IMR-90 (cell line): Measurements from ENCODE around the gene EYS. TPM values are rescaled to one million over a fixed set of nuclear protein-coding genes. Genes with fewer than 3 reads are reported as not detected.

ENCODE experiments used
- ATAC-seq: fragments of 200-7000 bp; cut with Tn5 transposase; 2 replicates; pipeline ENCODE4 v1.9.1; 2020; ENCODE audit warnings: low read depth, mild to moderate bottlenecking, moderate library complexity
- BruUV-seq: library from RNA; stranded (reverse); fragments of 400-500 nt; replicated peaks from 2 replicates; lab custom pipeline; 2021; lab: Mats Ljungman, UMichigan
- CTCF ChIA-PET: fragments of 300-600 bp; formaldehyde crosslinking; extraction: SDS; loops from one replicate; lab custom pipeline; 2021; ENCODE audit warnings: antibody characterized with exemption; lab: Yijun Ruan, JAX
- POLR2A ChIA-PET: fragments of 300-600 bp; sonication (Branson Sonifier 250); formaldehyde crosslinking; loops from one replicate; lab custom pipeline; 2022; ENCODE audit warnings: antibody characterized with exemption; ENCODE audit not compliant: unreplicated experiment; lab: Charles Lee
- DNase-seq: peaks from one replicate; pipeline ENCODE4 v3.0.0; 2013
- H2AFZ ChIP-seq: replicated peaks from 2 replicates; pipeline ENCODE3; 2013; ENCODE audit warnings: low read length, mild to moderate bottlenecking; ENCODE audit not compliant: poor library complexity
- H2AK5ac ChIP-seq: 2 replicates; pipeline ENCODE4 v1.6.1; 2013; ENCODE audit warnings: low read depth, low read length, inconsistent platforms
- H2AK9ac ChIP-seq: replicated peaks from 2 replicates; pipeline ENCODE3; 2013; ENCODE audit warnings: mild to moderate bottlenecking, low read depth, low read length, moderate library complexity; ENCODE audit not compliant: poor library complexity
- H2BK120ac ChIP-seq: 2 replicates; pipeline ENCODE4 v1.6.1; 2013; ENCODE audit warnings: low read depth, low read length, inconsistent platforms
- H2BK15ac ChIP-seq: 3 replicates; pipeline ENCODE4 v1.6.1; 2013; ENCODE audit warnings: low read depth, low read length, inconsistent platforms
- H2BK20ac ChIP-seq: 2 replicates; pipeline ENCODE4 v1.6.1; 2013; ENCODE audit warnings: low read depth, mild to moderate bottlenecking, inconsistent platforms, low read length, moderate library complexity
- H2BK5ac ChIP-seq: 2 replicates; pipeline ENCODE4 v1.6.1; 2013; ENCODE audit warnings: mild to moderate bottlenecking, low read depth, low read length, inconsistent platforms; ENCODE audit not compliant: poor library complexity, severe bottlenecking
- H3K14ac ChIP-seq: replicated peaks from 2 replicates; pipeline ENCODE4 v1.6.1; 2013; ENCODE audit warnings: low read depth, low read length, inconsistent platforms
- H3K18ac ChIP-seq: 2 replicates; pipeline ENCODE4 v1.6.1; 2013; ENCODE audit warnings: low read depth, low read length, control low read depth
- H3K23ac ChIP-seq: 2 replicates; pipeline ENCODE4 v1.6.1; 2013; ENCODE audit warnings: low read depth, low read length, inconsistent platforms
- H3K27ac ChIP-seq: 2 replicates; pipeline ENCODE4 v1.5.1; 2013; ENCODE audit warnings: mild to moderate bottlenecking, control low read depth, low read length; ENCODE audit not compliant: insufficient read depth
- H3K27me3 ChIP-seq: 2 replicates; pipeline ENCODE4 v1.6.1; 2013; ENCODE audit warnings: low read length; ENCODE audit not compliant: control insufficient read depth, insufficient read depth
- H3K36me3 ChIP-seq: 2 replicates; pipeline ENCODE4 v1.6.1; 2013; ENCODE audit warnings: low read length, mixed read lengths; ENCODE audit not compliant: control insufficient read depth, insufficient read depth
- H3K4ac ChIP-seq: 2 replicates; pipeline ENCODE4 v1.6.1; 2013; ENCODE audit warnings: low read depth, low read length, inconsistent platforms
- H3K4me1 ChIP-seq: 2 replicates; pipeline ENCODE4 v1.6.1; 2013; ENCODE audit warnings: low read length, mixed read lengths; ENCODE audit not compliant: control insufficient read depth, insufficient read depth
- H3K4me2 ChIP-seq: 2 replicates; pipeline ENCODE4 v1.6.1; 2013; ENCODE audit warnings: low read depth, mild to moderate bottlenecking, control low read depth, low read length, moderate library complexity
- H3K4me3 ChIP-seq: 2 replicates; pipeline ENCODE4 v1.5.1; 2013; ENCODE audit warnings: low read depth, mild to moderate bottlenecking, control low read depth, low read length, moderate library complexity; ENCODE audit not compliant: insufficient read depth
- H3K56ac ChIP-seq: 2 replicates; pipeline ENCODE4 v1.6.1; 2013; ENCODE audit warnings: low read length, inconsistent platforms; ENCODE audit not compliant: insufficient read depth; ENCODE audit errors: extremely low read depth
- H3K79me1 ChIP-seq, 2 experiments: 2 replicates each; pipeline ENCODE4 v1.6.1; 2013; ENCODE audit warnings: low read length in 2 of 2, inconsistent platforms in 1 of 2, low read depth in 1 of 2
- H3K9ac ChIP-seq: 2 replicates; pipeline ENCODE4 v1.6.1; 2013; ENCODE audit warnings: low read depth, low read length, control low read depth
- H3K9me1 ChIP-seq: 2 replicates; pipeline ENCODE4 v1.6.1; 2013; ENCODE audit warnings: low read length, inconsistent platforms; ENCODE audit not compliant: insufficient read depth
- H3K9me3 ChIP-seq: 2 replicates; pipeline ENCODE4 v1.6.1; 2013; ENCODE audit warnings: low read length; ENCODE audit not compliant: control insufficient read depth, insufficient read depth
- H4K20me1 ChIP-seq: 2 replicates; pipeline ENCODE4 v1.6.1; 2013; ENCODE audit warnings: low read length, inconsistent platforms; ENCODE audit not compliant: insufficient read depth
- H4K5ac ChIP-seq: 2 replicates; pipeline ENCODE4 v1.6.1; 2013; ENCODE audit warnings: mild to moderate bottlenecking, low read depth, low read length, control low read depth
- H4K8ac ChIP-seq, 2 experiments: 2 replicates each; pipeline ENCODE4 v1.6.1; 2013; ENCODE audit warnings: low read depth in 2 of 2, low read length in 2 of 2, control low read depth in 1 of 2, inconsistent platforms in 1 of 2
- H4K91ac ChIP-seq: 2 replicates; pipeline ENCODE4 v1.6.1; 2013; ENCODE audit warnings: low read depth, low read length, inconsistent platforms; ENCODE audit not compliant: insufficient read depth
- CTCF ChIP-seq: conservative IDR thresholded peaks from 2 replicates; pipeline ENCODE4 v1.5.1; 2012; ENCODE audit warnings: mild to moderate bottlenecking, low read depth, low read length, improper control_type of control experiment
- MXI1 ChIP-seq: IDR thresholded peaks from 2 replicates; pipeline ENCODE4 v1.6.1; 2012; ENCODE audit warnings: low read depth, mild to moderate bottlenecking, low read length, moderate library complexity, borderline replicate concordance
- RCOR1 ChIP-seq: IDR thresholded peaks from 2 replicates; pipeline ENCODE4 v1.6.1; 2012; ENCODE audit warnings: mild to moderate bottlenecking, low read length, improper control_type of control experiment; ENCODE audit not compliant: insufficient replicate concordance
- RFX5 ChIP-seq: IDR thresholded peaks from 2 replicates; pipeline ENCODE4 v1.8.0; 2012; ENCODE audit warnings: low read depth, mild to moderate bottlenecking, low read length, moderate library complexity
- USF2 ChIP-seq: fragments of 150-350 bp; IDR thresholded peaks from 2 replicates; pipeline ENCODE4 v1.6.1; 2017; ENCODE audit warnings: mild to moderate bottlenecking, antibody characterized with exemption, low read length, low read depth
- WGBS, 2 experiments: methylation state at CpG; one replicate each; pipeline versions ENCODE4 v1.1.5 to v1.1.7; 2013; ENCODE audit warnings: missing lambda C conversion rate in 2 of 2; ENCODE audit not compliant: insufficient read length in 1 of 2; ENCODE audit errors: extremely low coverage in 2 of 2; 5-methylcytosine and 5-hydroxymethylcytosine counted together
- dilution Hi-C: fragments of 300-500 bp; cut with HindIII; formaldehyde crosslinking; loops from one replicate; pipeline ENCODE4 v1.14.3; 2018; ENCODE audit warnings: low sequenced_read_pairs; ENCODE audit not compliant: unreplicated experiment
- in situ Hi-C: fragments of 300-500 bp; cut with MboI; formaldehyde crosslinking; loops from 3 replicates; pipeline ENCODE4 v1.14.3; 2019; ENCODE audit warnings: low sequenced_read_pairs, inconsistent platforms, mixed read lengths
- intact Hi-C: fragments of 100-400 bp; cut with micrococcal nuclease; formaldehyde crosslinking; loops from 2 replicates; pipeline ENCODE4 v1.10.0; 2022
- polyA plus RNA-seq, 3 experiments: library from polyadenylated mRNA; depleted of rRNA; stranded (reverse); fragments of >200 nt; gene quantifications; 2 replicates each; pipeline ENCODE4 v1.2.3, GENCODE V29; 2012; ENCODE audit warnings: low replicate concordance in 1 of 3
- total RNA-seq: library from RNA; depleted of rRNA; stranded (reverse); fragments of >200 nt; gene quantifications from 2 replicates; pipeline ENCODE4 v1.2.3, GENCODE V29; 2012

Gene EYS
- total and polyA plus RNA-seq, 2 of the 4 experiments (the other 2 are of a cell fraction): under 0.01 TPM; not detected in 1

GRCh38 chr6:63947792-63948529, 1759.1 kb downstream of the EYS start:
- H3K56ac ChIP-seq: no peak overlapping the region
- H3K9me3 ChIP-seq: no peaks in the 10 kb centered on the region
- no CpG with 5 or more reads among the region's 3 CpGs for WGBS, 2 experiments
- CTCF ChIA-PET: no interaction called here
- intact Hi-C loops: no loop called here
- no peak overlapping the region for H3K27ac ChIP-seq
- H3K4me1 ChIP-seq: no peaks in the 10 kb centered on the region
- H4K91ac ChIP-seq: no peak overlapping the region
- POLR2A ChIA-PET: no interaction called here
- no TSS peak for BruUV-seq
- H3K18ac ChIP-seq: no peak overlapping the region
- no peaks in the 10 kb centered on the region for H3K36me3 ChIP-seq
- TF ChIP-seq CTCF (no peak), RFX5 (no peak), MXI1 (no peak), RCOR1 (no peak), USF2 (no peak)
- H3K4me3 ChIP-seq: no peak overlapping the region
- H4K8ac ChIP-seq: no peak overlapping the region
- no peak overlapping the region for H2AK5ac ChIP-seq
- no peak overlapping the region for H2BK20ac ChIP-seq
- peaks cover 1% of the 10 kb centered on the region; the same call in 1 of the 2 replicates for H3K27me3 ChIP-seq
- no peaks in the 10 kb centered on the region for H3K9me1 ChIP-seq
- ATAC-seq: no peak
- no peak overlapping the region for H2BK15ac ChIP-seq
- DNase-seq: no peak
- H3K4ac ChIP-seq: no peak overlapping the region
- H4K5ac ChIP-seq: no peak overlapping the region
- no peak overlapping the region for H3K23ac ChIP-seq
- H2BK5ac ChIP-seq: no peak overlapping the region
- no peak overlapping the region for H3K4me2 ChIP-seq
- H3K79me1 ChIP-seq: no peaks in the 10 kb centered on the region
- H3K9ac ChIP-seq: no peak overlapping the region
- H4K20me1 ChIP-seq: no peaks in the 10 kb centered on the region
- no peak overlapping the region for H2AK9ac ChIP-seq
- no peak overlapping the region for H2AFZ ChIP-seq
- in situ Hi-C loops: no loop called here
- no peak overlapping the region for H2BK120ac ChIP-seq
- dilution Hi-C loops: no loop called here
- no peak overlapping the region for H3K14ac ChIP-seq
